ENCODE results near the gene LAPTM5.

The LAPTM5 gene

GRCh38 chr1:30738715-30739559 is 18.6 kb downstream of the LAPTM5 start:
- no peak for DNase-seq (ENCODE audit: low read depth in 1 of 2, low spot score in 1 of 2)
- TF ChIP-seq JUND (IDR thresholded peaks at IDR 0.05; ENCODE audit: low read depth): no peak
- in situ Hi-C loops (cut with HindIII; ENCODE audit: low pct_unique_long_range_greater_than_20kb, low sequenced_read_pairs): no loop called here

GRCh38 chr1:30738040-30738714 is 19.4 kb downstream of the LAPTM5 start:
- no peak for TF ChIP-seq JUND (IDR thresholded peaks at IDR 0.05; ENCODE audit: low read depth)
- in situ Hi-C loops (cut with HindIII; ENCODE audit: low pct_unique_long_range_greater_than_20kb, low sequenced_read_pairs): no loop called here
- DNase-seq (ENCODE audit: low read depth in 1 of 2, low spot score in 1 of 2): peak in 1 of 2 experiments; percentile 68

GRCh38 chr1:30737357-30738039 is 20.1 kb downstream of the LAPTM5 start:
- TF ChIP-seq JUND (IDR thresholded peaks at IDR 0.05; ENCODE audit: low read depth): no peak
- DNase-seq (ENCODE audit: low read depth in 1 of 2, low spot score in 1 of 2): no peak
- in situ Hi-C loops (cut with HindIII; ENCODE audit: low pct_unique_long_range_greater_than_20kb, low sequenced_read_pairs): no loop called here

- in situ Hi-C loops (cut with HindIII; ENCODE audit: low pct_unique_long_range_greater_than_20kb, low sequenced_read_pairs): no loop called here
- DNase-seq (ENCODE audit: low read depth in 1 of 2, low spot score in 1 of 2): no peak
- TF ChIP-seq JUND (IDR thresholded peaks at IDR 0.05; ENCODE audit: low read depth): no peak
These were observed 21.7 kb downstream of the LAPTM5 start for GRCh38 chr1:30735668-30736498.

- DNase-seq (ENCODE audit: low read depth in 1 of 2, low spot score in 1 of 2): peak in 1 of 2 experiments; percentile 28
- in situ Hi-C loops (cut with HindIII; ENCODE audit: low pct_unique_long_range_greater_than_20kb, low sequenced_read_pairs): no loop called here
- TF ChIP-seq JUND (IDR thresholded peaks at IDR 0.05; ENCODE audit: low read depth): no peak
These were observed 22.4 kb downstream of the LAPTM5 start for GRCh38 chr1:30735124-30735523.

GRCh38 chr1:30734580-30734979 is 23.0 kb downstream of the LAPTM5 start:
- in situ Hi-C loops (cut with HindIII; ENCODE audit: low pct_unique_long_range_greater_than_20kb, low sequenced_read_pairs): no loop called here
- no peak for DNase-seq (ENCODE audit: low read depth in 1 of 2, low spot score in 1 of 2)
- no peak for TF ChIP-seq JUND (IDR thresholded peaks at IDR 0.05; ENCODE audit: low read depth)

GRCh38 chr1:30734106-30734505 is 23.5 kb downstream of the LAPTM5 start:
- no peak for DNase-seq (ENCODE audit: low read depth in 1 of 2, low spot score in 1 of 2)
- in situ Hi-C loops (cut with HindIII; ENCODE audit: low pct_unique_long_range_greater_than_20kb, low sequenced_read_pairs): no loop called here
- no peak for TF ChIP-seq JUND (IDR thresholded peaks at IDR 0.05; ENCODE audit: low read depth)

GRCh38 chr1:30733493-30733892 is 24.1 kb downstream of the LAPTM5 start:
- in situ Hi-C loops (cut with HindIII; ENCODE audit: low pct_unique_long_range_greater_than_20kb, low sequenced_read_pairs): no loop called here

GRCh38 chr1:30732277-30732996 is 25.1 kb downstream of the LAPTM5 start:
- in situ Hi-C loops (cut with HindIII; ENCODE audit: low pct_unique_long_range_greater_than_20kb, low sequenced_read_pairs): no loop called here
- no peak for TF ChIP-seq JUND (IDR thresholded peaks at IDR 0.05; ENCODE audit: low read depth)
- DNase-seq (ENCODE audit: low read depth in 1 of 2, low spot score in 1 of 2): peak in 1 of 2 experiments; percentile 60

More at GRCh38 chr1:30733493-30733892, 24.1 kb downstream of the LAPTM5 start:
- no peak for TF ChIP-seq JUND (IDR thresholded peaks at IDR 0.05; ENCODE audit: low read depth)
- DNase-seq (ENCODE audit: low read depth in 1 of 2, low spot score in 1 of 2): no peak

- in situ Hi-C loops (cut with HindIII; ENCODE audit: low pct_unique_long_range_greater_than_20kb, low sequenced_read_pairs): no loop called here
- no peak for DNase-seq (ENCODE audit: low read depth in 1 of 2, low spot score in 1 of 2)
- no peak for TF ChIP-seq JUND (IDR thresholded peaks at IDR 0.05; ENCODE audit: low read depth)
These were observed 25.7 kb downstream of the LAPTM5 start for GRCh38 chr1:30731806-30732276.

GRCh38 chr1:30731109-30731805 is 26.3 kb downstream of the LAPTM5 start:
- TF ChIP-seq JUND (IDR thresholded peaks at IDR 0.05; ENCODE audit: low read depth): no peak
- DNase-seq (ENCODE audit: low read depth in 1 of 2, low spot score in 1 of 2): no peak
- in situ Hi-C loops (cut with HindIII; ENCODE audit: low pct_unique_long_range_greater_than_20kb, low sequenced_read_pairs): no loop called here

All from T47D (cell line).